ENCODE results near the gene TANC1. TPM values are rescaled to one million over a fixed set of nuclear protein-coding genes. Genes with fewer than 3 reads are reported as not detected.

The TANC1 gene
- total RNA-seq, 1 experiment from 2014 or later: 2.5 TPM

GRCh38 chr2:158931572-158931971 lies 36.9 kb upstream of the TANC1 start:
- H3K27ac Mint-ChIP-seq: no peak overlapping the region

More at GRCh38 chr2:158931572-158931971, 36.9 kb upstream of the TANC1 start:
- H4K91ac ChIP-seq (ENCODE audit: insufficient read length, low read depth, low read length): no peak overlapping the region
- H2AK5ac ChIP-seq (ENCODE audit: insufficient read length, low read length): no peak overlapping the region
- H2BK12ac ChIP-seq (ENCODE audit: insufficient read length, low read depth, low read length): no peak overlapping the region
- no peak overlapping the region for H3K27ac ChIP-seq (ENCODE audit: insufficient read length, low read depth, low read length)
- no peak overlapping the region for H3K56ac ChIP-seq (ENCODE audit: insufficient read length, low read depth, low read length)
- H4K20me1 ChIP-seq (ENCODE audit: control insufficient read depth, insufficient read depth, insufficient read length): no peaks in the 10 kb centered on the region
- no peak for DNase-seq
- peaks cover 14 to 15% of the 10 kb centered on the region in 2 experiments for H3K4me1 Mint-ChIP-seq
- H3K18ac ChIP-seq (ENCODE audit: insufficient read length, low read depth, low read length): no peak overlapping the region
- no peak overlapping the region for H3T11ph ChIP-seq (ENCODE audit: low read length)
- peaks cover 0 to 1% (median 0%) of the 10 kb centered on the region in 3 experiments; a peak in 2 of 7 replicates for H3K36me3 Mint-ChIP-seq (ENCODE audit: insufficient read depth in 1 of 3, low read depth in 3 of 3)
- H3K4me1 ChIP-seq (ENCODE audit: insufficient read depth, low read length): peaks cover 2% of the 10 kb centered on the region; the same call in 1 of the 2 replicates
- no peak for TF ChIP-seq CTCF (conservative IDR thresholded peaks at IDR 0.05)
- no peak overlapping the region for H2BK120ac ChIP-seq (ENCODE audit: low read depth, low read length, poor library complexity, severe bottlenecking)
- H3K14ac ChIP-seq (ENCODE audit: insufficient read depth, low read length): no peak overlapping the region
- H3K27me3 ChIP-seq (ENCODE audit: insufficient read depth, low read length): no peaks in the 10 kb centered on the region
- H2AFZ ChIP-seq (ENCODE audit: low read length): no peak overlapping the region
- no peak overlapping the region for H3K4me2 ChIP-seq (ENCODE audit: insufficient read depth, insufficient read length, low read length)
- no peak overlapping the region for H3K9ac ChIP-seq (ENCODE audit: extremely low read depth, insufficient read length, low read length)
- no peak overlapping the region for H3K23ac ChIP-seq (ENCODE audit: insufficient read length, low read depth, low read length)
- H3K4me3 Mint-ChIP-seq: no peak overlapping the region
- H2BK20ac ChIP-seq (ENCODE audit: low read depth, low read length, poor library complexity, severe bottlenecking): no peak overlapping the region
- no peaks in the 10 kb centered on the region for H3K23me2 ChIP-seq (ENCODE audit: insufficient read length, low read depth, low read length, poor library complexity, severe bottlenecking)
- WGBS (ENCODE audit: extremely low coverage, insufficient read length, low lambda C conversion rate): no CpG with 5 or more reads among the region's 2 CpGs
- no peak overlapping the region for H2BK15ac ChIP-seq (ENCODE audit: low read depth, low read length)
- no peaks in the 10 kb centered on the region for H3K79me1 ChIP-seq (ENCODE audit: insufficient read depth, low read depth, low read length, poor library complexity, severe bottlenecking)
- no peak overlapping the region for H4K8ac ChIP-seq (replicated peaks; ENCODE audit: insufficient read length, low read depth, low read length)
- no peak overlapping the region for H4K5ac ChIP-seq (ENCODE audit: insufficient read length, low read depth, low read length)
- no peak overlapping the region for H2BK5ac ChIP-seq (ENCODE audit: insufficient read length, low read length)
- H3K9me3 Mint-ChIP-seq: peaks cover 0 to 3% of the 10 kb centered on the region in 2 experiments; a peak in 3 of 5 replicates
- no peaks in the 10 kb centered on the region for H3K79me2 ChIP-seq (ENCODE audit: insufficient read depth, low read length)
- no peak overlapping the region for H3K4ac ChIP-seq (ENCODE audit: low read depth, low read length)
- H3K9me3 ChIP-seq (ENCODE audit: control insufficient read depth, low read depth, low read length): peaks cover 8% of the 10 kb centered on the region
- peaks cover 3% of the 10 kb centered on the region for H3K27me3 Mint-ChIP-seq (ENCODE audit: low read depth)
